Progenitor cell of endocrine pancreas (in vitro differentiated cells): ENCODE measurements around the gene GATA5. TPM values are rescaled to one million over a fixed set of nuclear protein-coding genes. Genes with fewer than 3 reads are reported as not detected.

Experiments used
- DNase-seq: peaks from one replicate; pipeline ENCODE4 v3.0.0; 2021; ENCODE audit warnings: low spot score; ENCODE audit not compliant: unreplicated experiment
- H3K27ac Mint-ChIP-seq: 2 replicates; pipeline ENCODE4 v1.8.0; 2021; ENCODE audit warnings: mild to moderate bottlenecking, moderate library complexity, mixed read lengths
- H3K27me3 Mint-ChIP-seq: 2 replicates; pipeline ENCODE4 v1.8.0; 2021; ENCODE audit warnings: mixed read lengths
- H3K36me3 Mint-ChIP-seq: 2 replicates; pipeline ENCODE4 v1.8.0; 2022; ENCODE audit warnings: mixed read lengths; ENCODE audit not compliant: insufficient read depth
- H3K4me1 Mint-ChIP-seq: 2 replicates; pipeline ENCODE4 v1.8.0; 2021; ENCODE audit warnings: low read depth, mixed read lengths
- H3K4me3 Mint-ChIP-seq: 2 replicates; pipeline ENCODE4 v1.8.0; 2021; ENCODE audit warnings: low read depth, mild to moderate bottlenecking, moderate library complexity, mixed read lengths
- H3K9me3 Mint-ChIP-seq: 2 replicates; pipeline ENCODE4 v1.8.0; 2021; ENCODE audit warnings: low read depth, mixed read lengths
- total RNA-seq: library from RNA; stranded (reverse); gene quantifications from 2 replicates; pipeline ENCODE4 v1.2.1, GENCODE V29; 2021
- TF ChIP-seq, protein P1 (sequence below): fragments of 200-600 bp; sonication (generic); IDR thresholded peaks from one replicate; pipeline ENCODE4 v1.5.0; 2021; ENCODE audit warnings: antibody characterized with exemption, mild to moderate bottlenecking; ENCODE audit not compliant: unreplicated experiment

GATA5 gene
- total RNA-seq, 1 donor from 2014 or later = 3.8 TPM

DNA sequence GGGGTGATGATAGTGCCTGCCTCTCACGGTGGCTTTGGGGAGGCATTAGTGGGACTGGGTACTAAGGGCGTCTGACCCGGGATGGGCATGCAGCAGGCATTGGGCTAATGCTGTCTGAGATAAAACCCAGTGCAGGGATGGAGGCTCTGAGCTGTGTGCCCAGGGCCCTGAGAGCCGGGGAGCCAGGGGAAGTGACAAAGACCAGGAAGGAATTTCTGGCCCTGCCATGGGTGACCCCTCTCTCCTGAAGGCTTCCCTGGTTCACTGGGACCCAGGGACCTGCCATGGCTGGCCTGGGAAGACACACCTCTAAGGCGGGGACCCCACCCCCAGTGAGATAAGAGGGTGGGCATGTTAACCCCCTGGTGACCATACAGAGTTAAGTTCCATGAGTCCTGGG lies 3.9 kb upstream of the GATA5 start:
- TF ChIP-seq, protein P1, sequence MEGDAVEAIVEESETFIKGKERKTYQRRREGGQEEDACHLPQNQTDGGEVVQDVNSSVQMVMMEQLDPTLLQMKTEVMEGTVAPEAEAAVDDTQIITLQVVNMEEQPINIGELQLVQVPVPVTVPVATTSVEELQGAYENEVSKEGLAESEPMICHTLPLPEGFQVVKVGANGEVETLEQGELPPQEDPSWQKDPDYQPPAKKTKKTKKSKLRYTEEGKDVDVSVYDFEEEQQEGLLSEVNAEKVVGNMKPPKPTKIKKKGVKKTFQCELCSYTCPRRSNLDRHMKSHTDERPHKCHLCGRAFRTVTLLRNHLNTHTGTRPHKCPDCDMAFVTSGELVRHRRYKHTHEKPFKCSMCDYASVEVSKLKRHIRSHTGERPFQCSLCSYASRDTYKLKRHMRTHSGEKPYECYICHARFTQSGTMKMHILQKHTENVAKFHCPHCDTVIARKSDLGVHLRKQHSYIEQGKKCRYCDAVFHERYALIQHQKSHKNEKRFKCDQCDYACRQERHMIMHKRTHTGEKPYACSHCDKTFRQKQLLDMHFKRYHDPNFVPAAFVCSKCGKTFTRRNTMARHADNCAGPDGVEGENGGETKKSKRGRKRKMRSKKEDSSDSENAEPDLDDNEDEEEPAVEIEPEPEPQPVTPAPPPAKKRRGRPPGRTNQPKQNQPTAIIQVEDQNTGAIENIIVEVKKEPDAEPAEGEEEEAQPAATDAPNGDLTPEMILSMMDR = no peak
- Mint-ChIP-seq H3K27me3 (peaks cover 41% of the 10 kb centered on the region), H3K9me3 (no peaks in the 10 kb centered on the region), H3K4me3 (no peak overlapping the region), H3K36me3 (no peaks in the 10 kb centered on the region), H3K4me1 (peaks cover 16% of the 10 kb centered on the region), H3K27ac (no peak overlapping the region)
- DNase-seq = no peak

DNA sequence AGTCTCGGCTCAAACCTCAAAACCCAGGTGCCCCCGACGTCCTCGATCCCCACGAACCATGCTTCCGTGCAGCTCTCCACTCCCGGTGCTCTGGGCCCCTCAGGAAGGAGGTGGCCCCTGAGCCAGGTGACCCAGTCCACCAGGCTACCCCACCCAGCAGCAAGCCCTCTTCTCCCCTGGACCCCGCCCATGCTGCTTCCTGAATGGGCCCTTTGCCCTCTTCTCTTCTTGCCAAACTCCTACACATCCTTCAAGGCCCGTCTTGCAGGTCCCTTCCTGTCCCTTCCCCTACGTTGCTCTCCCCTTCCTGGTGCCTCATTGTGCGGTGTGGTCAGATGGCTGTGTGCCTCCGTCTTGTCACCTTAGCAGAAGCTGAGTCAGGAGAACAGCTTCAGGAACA lies 3.4 kb upstream of the GATA5 start:
- Mint-ChIP-seq H3K27me3 (peaks cover 44% of the 10 kb centered on the region), H3K36me3 (no peaks in the 10 kb centered on the region), H3K27ac (peak overlapping the region; percentile 52), H3K4me1 (peaks cover 16% of the 10 kb centered on the region), H3K9me3 (no peaks in the 10 kb centered on the region), H3K4me3 (peak overlapping the region; percentile 26)
- TF ChIP-seq, protein P1 = no peak
- no peak for DNase-seq

DNA sequence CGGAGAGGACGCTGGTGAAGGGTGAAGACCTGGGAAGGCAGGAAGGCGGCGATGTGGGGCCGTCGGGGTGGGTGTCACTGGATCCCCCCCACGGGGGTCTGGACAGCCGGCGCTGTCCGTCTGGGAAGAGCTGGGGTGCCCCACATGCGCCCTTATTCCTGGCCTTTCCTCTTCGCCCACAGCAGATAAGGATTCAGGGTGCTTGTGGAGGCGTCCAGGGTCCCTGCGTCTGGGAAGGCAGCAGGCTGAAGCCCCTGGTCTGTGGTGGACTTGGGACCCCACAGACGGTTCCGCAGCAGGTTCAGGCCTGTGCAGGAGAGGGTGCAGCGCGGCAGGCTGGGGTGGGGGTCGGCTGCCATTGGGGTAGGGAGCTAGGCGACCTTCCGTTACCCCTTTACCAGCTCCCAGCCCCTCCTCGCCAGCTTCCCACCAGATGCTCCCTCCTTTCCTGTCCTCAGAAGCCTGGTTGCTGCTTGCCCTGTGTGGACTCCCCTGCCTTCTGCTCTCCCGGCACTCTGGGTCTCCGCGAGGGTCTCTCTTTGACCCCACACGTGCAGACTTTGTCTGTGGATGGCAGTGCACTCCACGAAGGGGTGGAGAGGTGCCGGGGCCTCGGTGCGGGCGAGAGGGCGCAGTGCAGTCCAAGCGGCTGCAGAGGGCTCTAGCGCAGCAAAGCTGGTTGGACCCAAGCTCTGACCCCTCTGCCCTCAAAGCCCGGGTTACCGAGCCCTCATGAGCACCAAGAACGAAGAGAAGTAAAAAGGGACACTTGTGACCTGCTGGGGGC lies 2.1 kb upstream of the GATA5 start:
- DNase-seq = no peak
- Mint-ChIP-seq H3K36me3 (no peaks in the 10 kb centered on the region), H3K9me3 (no peaks in the 10 kb centered on the region), H3K27me3 (peaks cover 42% of the 10 kb centered on the region), H3K4me1 (peaks cover 18% of the 10 kb centered on the region), H3K27ac (no peak overlapping the region), H3K4me3 (peak overlapping the region; percentile 21)
- TF ChIP-seq, protein P1 = peak; percentile 37

DNA sequence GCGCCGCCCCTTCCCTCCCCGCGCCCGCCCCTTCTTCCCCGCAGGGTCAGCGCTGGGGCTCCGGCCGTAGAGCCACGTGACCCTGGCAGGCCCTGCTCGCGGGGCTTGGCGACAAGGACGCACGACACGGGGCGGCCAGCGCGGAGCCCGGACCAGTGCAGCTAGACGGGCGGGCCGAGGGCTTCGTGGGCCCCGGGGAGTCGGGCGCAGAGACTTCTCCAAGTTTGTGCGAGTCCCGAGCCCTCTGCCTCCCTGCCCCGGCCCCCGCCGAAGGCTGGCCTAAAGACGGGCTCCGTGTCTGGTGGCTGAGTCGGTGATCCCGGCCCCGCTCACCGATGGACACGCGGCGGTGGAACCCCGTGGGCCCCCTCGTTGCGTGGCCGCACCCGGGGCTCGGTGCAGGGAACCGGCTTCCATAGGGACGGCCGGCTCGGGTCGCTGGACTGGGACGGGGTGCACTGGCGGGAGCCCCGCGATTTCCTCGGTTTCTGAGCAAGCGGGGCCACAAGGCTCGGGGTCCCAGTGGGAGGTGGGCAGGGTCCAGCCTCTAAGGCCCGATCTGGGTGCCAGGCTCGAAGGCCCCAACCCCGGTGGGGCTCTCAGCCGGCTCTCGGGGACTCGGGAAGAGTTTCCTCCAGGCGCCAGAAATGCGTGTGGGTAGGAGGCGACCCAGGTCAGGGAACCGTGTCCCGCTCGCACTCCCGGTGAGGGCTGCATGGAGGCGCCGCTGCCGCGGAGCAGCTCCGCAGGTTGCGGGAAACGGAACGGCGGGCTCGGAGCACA lies 452 bp upstream of the GATA5 start:
- peaks cover 21% of the 10 kb centered on the region for H3K4me1 Mint-ChIP-seq
- no peaks in the 10 kb centered on the region for H3K36me3 Mint-ChIP-seq
- peaks cover 38% of the 10 kb centered on the region for H3K27me3 Mint-ChIP-seq
- H3K9me3 Mint-ChIP-seq = no peaks in the 10 kb centered on the region
- no peak overlapping the region for H3K27ac Mint-ChIP-seq
- TF ChIP-seq, protein P1 = no peak
- DNase-seq = peak; percentile 33
- H3K4me3 Mint-ChIP-seq = peak overlapping the region; percentile 31

DNA sequence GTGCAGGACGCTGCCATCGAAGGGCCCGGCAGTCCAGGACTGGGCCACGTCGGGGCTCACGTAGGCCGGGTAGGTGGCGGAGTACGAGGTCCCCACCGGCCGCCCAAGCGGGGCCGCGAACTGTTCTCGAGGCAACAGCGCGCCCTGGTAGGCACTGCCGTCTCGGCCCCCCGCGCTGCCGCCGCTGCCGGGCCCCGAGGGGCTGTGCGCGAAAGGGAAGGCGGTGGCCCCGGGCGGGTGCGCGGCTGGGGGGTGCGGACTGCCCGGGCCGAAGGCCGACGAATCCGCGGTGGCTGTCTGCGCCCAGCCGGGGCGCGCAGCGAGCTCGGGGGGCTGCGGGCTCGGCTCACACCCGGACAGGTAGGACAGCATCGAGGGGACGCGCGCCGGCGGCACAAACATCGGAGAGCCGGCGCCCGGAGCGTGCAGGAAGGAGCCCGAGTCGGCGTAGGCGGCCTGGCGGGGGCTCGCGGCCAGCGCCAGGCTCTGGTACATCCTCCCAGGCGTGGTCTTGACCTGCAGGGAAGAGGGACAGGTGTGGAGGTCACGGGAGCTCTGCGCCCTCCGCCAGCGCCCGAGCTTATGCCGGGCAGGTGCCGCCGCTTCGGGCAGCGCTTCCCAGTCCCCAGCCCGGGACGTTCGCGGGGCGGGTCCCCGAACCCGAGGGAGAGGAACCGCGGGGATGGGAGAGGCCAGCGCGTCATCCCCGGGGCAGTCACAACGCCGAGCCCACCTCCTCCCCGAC lies 596 bp downstream of the GATA5 start:
- Mint-ChIP-seq H3K4me1 (peaks cover 21% of the 10 kb centered on the region), H3K9me3 (no peaks in the 10 kb centered on the region), H3K27ac (no peak overlapping the region), H3K27me3 (peaks cover 40% of the 10 kb centered on the region), H3K4me3 (peak overlapping the region; percentile 58), H3K36me3 (no peaks in the 10 kb centered on the region)
- TF ChIP-seq, protein P1 = no peak
- no peak for DNase-seq
